Naive thymus-derived CD4-positive, alpha-beta T cell (primary cell): ENCODE data around the gene ITGB2. TPM values are rescaled to one million over a fixed set of nuclear protein-coding genes. Genes with fewer than 3 reads are reported as not detected.

Source experiments
- ATAC-seq: fragments of 150-1000 bp; cut with Tn5 transposase; 2 replicates; pipeline ENCODE4 v1.10.0; 2021; ENCODE audit warnings: mild to moderate bottlenecking, moderate library complexity
- CTCF ChIA-PET: fragments of 350-600 bp; sonication (Branson Sonifier 250); formaldehyde crosslinking; loops from one replicate; lab custom pipeline; 2021; ENCODE audit warnings: antibody characterized with exemption; lab: Charles Lee
- POLR2A ChIA-PET: fragments of 350-600 bp; sonication (Branson Sonifier 250); formaldehyde crosslinking; loops from one replicate; lab custom pipeline; 2021; ENCODE audit warnings: antibody characterized with exemption, inconsistent platforms; lab: Charles Lee
- DNase-seq, 9 donors: peaks; one replicate each; pipeline versions ENCODE4 v3.0.0 to v3.0.0-alpha.2; 2020 to 2022; ENCODE audit warnings: mixed read lengths in 1 of 9
- H3K27ac ChIP-seq: one replicate; pipeline ENCODE4 v1.7.0; 2013; ENCODE audit warnings: mild to moderate bottlenecking, low read depth, low read length, moderate library complexity
- H3K27me3 ChIP-seq, 2 donors: one replicate each; pipeline ENCODE4 v1.7.0; 2013; ENCODE audit warnings: low read length in 2 of 2, mild to moderate bottlenecking in 2 of 2, moderate library complexity in 2 of 2; ENCODE audit not compliant: control insufficient read depth in 2 of 2, insufficient read depth in 2 of 2
- H3K36me3 ChIP-seq, 3 experiments: 1 replicate in 2 of 3; 2 replicates in 1 of 3; pipeline ENCODE4 v1.7.0; 2013; ENCODE audit warnings: low read length in 3 of 3, mild to moderate bottlenecking in 3 of 3, moderate library complexity in 1 of 3; ENCODE audit not compliant: insufficient read depth in 3 of 3, control insufficient read depth in 2 of 3
- H3K4me1 ChIP-seq, 2 donors: one replicate each; pipeline ENCODE4 v1.7.0; 2013; ENCODE audit warnings: low read length in 2 of 2, mild to moderate bottlenecking in 2 of 2, moderate library complexity in 1 of 2; ENCODE audit not compliant: control insufficient read depth in 2 of 2, insufficient read depth in 2 of 2
- H3K4me3 ChIP-seq: 2 replicates; pipeline ENCODE4 v1.7.0; 2013; ENCODE audit warnings: mild to moderate bottlenecking, low read length
- H3K9me3 ChIP-seq, 3 experiments: 1 replicate in 2 of 3; 2 replicates in 1 of 3; pipeline ENCODE4 v1.7.0; 2013; ENCODE audit warnings: low read length in 3 of 3; ENCODE audit not compliant: control insufficient read depth in 2 of 3
- H3K27ac Mint-ChIP-seq, 9 donors: one replicate each; pipeline ENCODE4 v1.8.0; 2020 to 2022; ENCODE audit warnings: mixed read lengths in 9 of 9, mild to moderate bottlenecking in 8 of 9, moderate library complexity in 5 of 9, inconsistent platforms in 2 of 9
- H3K27me3 Mint-ChIP-seq, 5 donors: one replicate each; pipeline ENCODE4 v1.8.0; 2021 to 2022; ENCODE audit warnings: mixed read lengths in 5 of 5, mild to moderate bottlenecking in 1 of 5
- H3K36me3 Mint-ChIP-seq, 5 donors: one replicate each; pipeline ENCODE4 v1.8.0; 2020 to 2022; ENCODE audit warnings: mixed read lengths in 5 of 5, mild to moderate bottlenecking in 3 of 5, inconsistent platforms in 1 of 5
- H3K4me1 Mint-ChIP-seq, 7 donors: one replicate each; pipeline ENCODE4 v1.8.0; 2020 to 2022; ENCODE audit warnings: mixed read lengths in 7 of 7, mild to moderate bottlenecking in 3 of 7, inconsistent platforms in 1 of 7
- H3K4me3 Mint-ChIP-seq, 10 donors: one replicate each; pipeline ENCODE4 v1.8.0; 2020 to 2022; ENCODE audit warnings: mild to moderate bottlenecking in 10 of 10, mixed read lengths in 10 of 10, moderate library complexity in 6 of 10, inconsistent platforms in 2 of 10
- H3K9me3 Mint-ChIP-seq, 11 donors: one replicate each; pipeline ENCODE4 v1.8.0; 2020 to 2022; ENCODE audit warnings: mixed read lengths in 11 of 11, mild to moderate bottlenecking in 4 of 11, inconsistent platforms in 1 of 11, moderate library complexity in 1 of 11
- intact Hi-C, 2 donors: fragments of 100-400 bp; cut with micrococcal nuclease; formaldehyde crosslinking; loops; one replicate each; pipeline ENCODE4 v1.15.1; 2023
- polyA plus RNA-seq, 2 donors: library from polyadenylated mRNA; unstranded; fragments of 300-500 nt; fragmentation: Illumina TruSeq; gene quantifications; one replicate each; pipeline ENCODE4 v1.2.3, GENCODE V29; 2021
- total RNA-seq, 6 experiments: library from RNA in 5 of 6; stranded (reverse) in 5 of 6; gene quantifications; 1 replicate in 5 of 6; 2 replicates in 1 of 6; pipeline ENCODE4 v1.2.3 and lab custom pipeline; 2021 to 2026

The ITGB2 gene
- total and polyA plus RNA-seq, 7 experiments from 2014 or later: 280 to 877 (median 459) TPM

- intact Hi-C loops: no loop called here
- ATAC-seq (peak; percentile 4), DNase-seq (no peak)
- H3K4me1 ChIP-seq: peaks cover 7 to 11% of the 10 kb centered on the region in 2 donors
- ChIA-PET POLR2A (interaction anchor here (2.2 to 9.2 kb wide), 2 partner anchors 15 to 41 kb away, joined by 6 to 104 read pairs; partner anchors contain the start of gene PTTG1IP), CTCF (interaction anchor here (0.6 kb wide), 1 partner anchor 73 kb away, joined by 3 read pairs; no protein-coding TSS in a partner anchor)
- no peaks in the 10 kb centered on the region for H3K27me3 Mint-ChIP-seq
- peaks cover 0 to 1% (median 0%) of the 10 kb centered on the region in 11 donors for H3K9me3 Mint-ChIP-seq
- peaks cover 0 to 81% (median 24%) of the 10 kb centered on the region in 3 experiments for H3K36me3 ChIP-seq
- peaks cover 0 to 19% (median 4%) of the 10 kb centered on the region in 5 donors for H3K36me3 Mint-ChIP-seq
- no peaks in the 10 kb centered on the region for H3K27me3 ChIP-seq
- no peaks in the 10 kb centered on the region for H3K9me3 ChIP-seq
- peak overlapping the region in 2 of 9 donors; percentile 8 to 18 for H3K27ac Mint-ChIP-seq
- no peak overlapping the region for H3K4me3 ChIP-seq
- no peak overlapping the region for H3K4me3 Mint-ChIP-seq
- H3K4me1 Mint-ChIP-seq: peaks cover 12 to 17% (median 14%) of the 10 kb centered on the region in 7 donors
- H3K27ac ChIP-seq: no peak overlapping the region
Measured at GRCh38 chr21:44888581-44889550, 31.8 kb downstream of the ITGB2 start.

GRCh38 chr21:44887807-44888580 lies 32.7 kb downstream of the ITGB2 start:
- intact Hi-C loops: no loop called here
- H3K36me3 ChIP-seq: peaks cover 0 to 72% (median 24%) of the 10 kb centered on the region in 3 experiments
- no peaks in the 10 kb centered on the region for H3K27me3 Mint-ChIP-seq
- ATAC-seq (no peak), DNase-seq (no peak)
- no peak overlapping the region for H3K4me3 ChIP-seq
- ChIA-PET CTCF (no interaction called here), POLR2A (interaction anchor here (0.6 to 9.2 kb wide), 5 partner anchors 8 to 67 kb away, joined by 3 to 104 read pairs (median 3); partner anchors contain the start of gene PTTG1IP)
- H3K9me3 ChIP-seq: no peaks in the 10 kb centered on the region
- peak overlapping the region in 2 of 9 donors; percentile 14 to 18 for H3K27ac Mint-ChIP-seq
- peaks cover 3 to 4% of the 10 kb centered on the region in 2 donors for H3K4me1 ChIP-seq
- H3K27ac ChIP-seq: no peak overlapping the region
- H3K36me3 Mint-ChIP-seq: peaks cover 0 to 15% (median 0%) of the 10 kb centered on the region in 5 donors
- H3K4me1 Mint-ChIP-seq: peaks cover 5 to 13% (median 10%) of the 10 kb centered on the region in 7 donors
- H3K27me3 ChIP-seq: no peaks in the 10 kb centered on the region
- peaks cover 0 to 1% (median 0%) of the 10 kb centered on the region in 11 donors for H3K9me3 Mint-ChIP-seq
- no peak overlapping the region for H3K4me3 Mint-ChIP-seq

GRCh38 chr21:44887126-44887806 lies 33.4 kb downstream of the ITGB2 start:
- Mint-ChIP-seq H3K9me3 (peaks cover 0 to 1% (median 0%) of the 10 kb centered on the region in 11 donors), H3K27me3 (no peaks in the 10 kb centered on the region), H3K27ac (peak overlapping the region in 3 of 9 donors; percentile 41 to 85 (median 52)), H3K4me3 (no peak overlapping the region), H3K4me1 (peaks cover 3 to 13% (median 7%) of the 10 kb centered on the region in 7 donors), H3K36me3 (peaks cover 0 to 15% (median 0%) of the 10 kb centered on the region in 5 donors)
- no peak overlapping the region for H3K27ac ChIP-seq
- no peak overlapping the region for H3K4me3 ChIP-seq
- CTCF ChIA-PET: no interaction called here
- H3K4me1 ChIP-seq: peaks cover 0 to 3% of the 10 kb centered on the region in 2 donors
- no peaks in the 10 kb centered on the region for H3K27me3 ChIP-seq
- intact Hi-C loops: no loop called here
- ATAC-seq: no peak
- POLR2A ChIA-PET: interaction anchor here (0.6 to 9.2 kb wide), 6 partner anchors 9 to 68 kb away, joined by 3 to 104 read pairs (median 4); partner anchors contain the start of gene PTTG1IP
- H3K9me3 ChIP-seq: no peaks in the 10 kb centered on the region
- no peak for DNase-seq
- H3K36me3 ChIP-seq: peaks cover 0 to 70% (median 24%) of the 10 kb centered on the region in 3 experiments

DNA sequence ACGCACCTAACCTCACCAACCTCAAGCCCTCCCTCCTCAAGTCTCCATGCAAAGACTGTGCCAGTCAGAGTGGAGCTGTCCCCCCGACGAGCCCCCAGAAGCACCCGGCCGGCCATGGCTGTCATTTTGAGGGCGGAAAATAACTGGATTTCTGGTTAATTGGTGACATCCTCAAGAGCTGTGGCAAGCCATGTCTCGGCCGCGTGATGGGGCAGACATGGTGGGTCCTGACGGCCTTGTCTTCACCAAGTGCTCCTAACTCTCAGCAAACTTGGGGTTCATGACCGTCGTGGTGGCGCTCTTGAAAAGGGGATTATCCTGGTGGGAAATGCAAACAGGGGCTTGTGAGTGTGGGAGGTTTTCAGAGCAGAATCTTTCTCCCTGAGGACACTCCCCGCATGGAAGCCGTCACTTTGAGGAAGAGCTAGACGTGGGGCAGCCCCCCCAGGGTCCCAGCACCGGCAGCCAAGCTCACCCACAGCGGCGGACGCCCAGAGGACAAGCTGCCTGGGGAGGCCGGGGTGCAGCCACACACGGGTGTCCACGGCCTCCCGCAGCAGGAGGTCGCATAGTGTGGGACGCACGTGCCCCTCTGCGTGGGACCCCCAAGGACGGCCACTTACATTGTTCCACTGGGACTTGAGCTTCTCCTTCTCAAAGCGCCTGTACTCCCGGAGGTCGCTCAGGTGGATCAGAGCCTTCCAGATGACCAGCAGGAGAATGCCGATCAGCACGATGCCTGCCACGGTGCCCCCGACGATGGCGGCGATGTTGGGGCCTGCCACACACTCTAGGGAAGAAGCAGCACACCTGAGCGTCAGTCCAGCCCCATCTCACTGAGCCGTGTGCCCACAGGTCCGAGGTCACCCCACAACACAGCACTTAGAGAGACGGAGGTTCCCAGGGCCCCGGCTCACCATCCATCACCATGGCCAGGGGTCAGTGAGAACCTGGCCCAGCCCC lies 34.3 kb downstream of the ITGB2 start:
- CTCF ChIA-PET: no interaction called here
- Mint-ChIP-seq H3K4me3 (no peak overlapping the region), H3K4me1 (peaks cover 11 to 20% (median 15%) of the 10 kb centered on the region in 7 donors), H3K36me3 (peaks cover 0 to 15% (median 0%) of the 10 kb centered on the region in 5 donors), H3K27me3 (no peaks in the 10 kb centered on the region), H3K9me3 (peaks cover 0 to 4% (median 0%) of the 10 kb centered on the region in 11 donors), H3K27ac (peak overlapping the region in 3 of 9 donors; percentile 11 to 54 (median 52))
- Histone ChIP-seq H3K36me3 (peaks cover 0 to 62% (median 24%) of the 10 kb centered on the region in 3 experiments), H3K27ac (no peak overlapping the region), H3K4me1 (peaks cover 0 to 12% of the 10 kb centered on the region in 2 donors), H3K4me3 (no peak overlapping the region), H3K27me3 (no peaks in the 10 kb centered on the region), H3K9me3 (no peaks in the 10 kb centered on the region)
- POLR2A ChIA-PET: interaction anchor here (1.2 to 1.3 kb wide), 2 partner anchors 31 to 45 kb away, joined by 3 to 4 read pairs; no protein-coding TSS in a partner anchor
- intact Hi-C loops: no loop called here
- ATAC-seq (no peak), DNase-seq (no peak)

DNA sequence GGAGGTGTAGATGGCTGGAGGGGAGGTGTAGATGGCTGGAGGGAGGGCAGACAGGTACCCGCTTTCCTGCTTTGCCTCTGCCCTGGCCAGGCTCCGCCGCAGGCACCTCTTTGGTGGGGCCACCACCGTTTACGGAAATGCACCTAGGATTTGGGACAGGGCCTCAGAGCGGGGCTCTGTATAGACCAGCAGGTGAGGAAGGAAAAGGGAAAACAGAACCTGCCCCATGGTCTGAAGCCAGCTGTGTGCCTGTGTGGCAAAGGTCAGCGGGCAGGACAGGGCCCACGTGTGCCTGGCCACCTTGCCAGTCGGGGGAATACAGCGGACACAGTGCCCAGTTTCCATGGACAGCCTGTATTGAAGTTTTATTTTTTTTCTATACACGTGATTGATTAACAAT lies 35.1 kb downstream of the ITGB2 start:
- DNase-seq (no peak), ATAC-seq (no peak)
- H3K27me3 ChIP-seq: no peaks in the 10 kb centered on the region
- intact Hi-C loops: no loop called here
- Mint-ChIP-seq H3K27me3 (no peaks in the 10 kb centered on the region), H3K9me3 (peaks cover 0 to 4% (median 0%) of the 10 kb centered on the region in 11 donors), H3K36me3 (peaks cover 0 to 13% (median 0%) of the 10 kb centered on the region in 5 donors), H3K27ac (peak overlapping the region in 3 of 9 donors; percentile 11 to 29 (median 17)), H3K4me1 (peaks cover 19 to 27% (median 23%) of the 10 kb centered on the region in 7 donors), H3K4me3 (no peak overlapping the region)
- peaks cover 0 to 20% of the 10 kb centered on the region in 2 donors for H3K4me1 ChIP-seq
- H3K36me3 ChIP-seq: peaks cover 0 to 54% (median 17%) of the 10 kb centered on the region in 3 experiments
- H3K27ac ChIP-seq: no peak overlapping the region
- H3K9me3 ChIP-seq: no peaks in the 10 kb centered on the region
- POLR2A ChIA-PET: no interaction called here
- H3K4me3 ChIP-seq: no peak overlapping the region
- CTCF ChIA-PET: no interaction called here
